Panc1 (cell line): ENCODE measurements around the gene LDB2. TPM values are rescaled to one million over a fixed set of nuclear protein-coding genes. Genes with fewer than 3 reads are reported as not detected.

Experiments used
- ATAC-seq: fragments of 200-7000 bp; cut with Tn5 transposase; 2 replicates; pipeline ENCODE4 v1.9.1; 2020; ENCODE audit warnings: mild to moderate bottlenecking, moderate library complexity
- BruUV-seq: library from RNA; stranded (reverse); fragments of 400-500 nt; replicated peaks from 2 replicates; lab custom pipeline; 2021; lab: Mats Ljungman, UMichigan
- CTCF ChIA-PET: fragments of 300-600 bp; sonication (Branson Sonifier 250); formaldehyde crosslinking; loops from one replicate; lab custom pipeline; 2022; ENCODE audit warnings: antibody characterized with exemption; lab: Charles Lee
- POLR2A ChIA-PET: fragments of 300-600 bp; sonication (Branson Sonifier 250); formaldehyde crosslinking; loops from one replicate; lab custom pipeline; 2022; ENCODE audit warnings: antibody characterized with exemption; lab: Charles Lee
- DNase-seq: peaks from one replicate; pipeline ENCODE4 v3.0.0-alpha.2; 2010; ENCODE audit warnings: low read depth, low spot score
- H3K27ac ChIP-seq: 2 replicates; pipeline ENCODE4 v1.5.1; 2011; ENCODE audit warnings: mild to moderate bottlenecking, low read length, inconsistent platforms
- H3K27me3 ChIP-seq: fragments of 200-500 bp; sonication (Bioruptor generic); 2 replicates; pipeline ENCODE4 v1.6.0; 2014; ENCODE audit warnings: low read length, inconsistent platforms; ENCODE audit not compliant: control insufficient read depth, insufficient read depth
- H3K36me3 ChIP-seq: fragments of 200-500 bp; sonication (Bioruptor generic); 2 replicates; pipeline ENCODE4 v1.5.1; 2014; ENCODE audit warnings: inconsistent platforms, mild to moderate bottlenecking, low read length, moderate library complexity; ENCODE audit not compliant: control insufficient read depth, insufficient read depth
- H3K4me1 ChIP-seq: 2 replicates; pipeline ENCODE4 v1.5.1; 2011; ENCODE audit warnings: inconsistent platforms, mild to moderate bottlenecking, low read length, moderate library complexity; ENCODE audit not compliant: control insufficient read depth, insufficient read depth
- H3K4me3 ChIP-seq, 2 experiments: 2 replicates each; pipeline ENCODE4 v1.5.1; 2011 to 2012; ENCODE audit warnings: low read depth in 2 of 2, low read length in 2 of 2, mild to moderate bottlenecking in 2 of 2, inconsistent platforms in 1 of 2, moderate library complexity in 1 of 2
- H3K9me3 ChIP-seq: fragments of 200-500 bp; sonication (Bioruptor generic); 2 replicates; pipeline ENCODE4 v1.5.1; 2014; ENCODE audit warnings: low read depth, mild to moderate bottlenecking, inconsistent platforms, low read length, moderate library complexity; ENCODE audit not compliant: control insufficient read depth, insufficient read depth
- CTCF ChIP-seq: fragments of 450-650 bp; IDR thresholded peaks from 2 replicates; pipeline ENCODE4 v1.5.1; 2017; ENCODE audit warnings: mild to moderate bottlenecking
- POLR2AphosphoS5 ChIP-seq: IDR thresholded peaks from 2 replicates; pipeline ENCODE4 v1.6.1; 2012; ENCODE audit warnings: mild to moderate bottlenecking, low read depth, low read length, moderate library complexity
- REST ChIP-seq, 2 experiments: IDR thresholded peaks; 2 replicates each; pipeline ENCODE4 v1.6.1; 2011 to 2012; ENCODE audit warnings: low read depth in 2 of 2, control low read depth in 1 of 2, low read length in 1 of 2, mild to moderate bottlenecking in 1 of 2, moderate library complexity in 1 of 2; ENCODE audit not compliant: insufficient read depth in 1 of 2
- SIN3A ChIP-seq: IDR thresholded peaks from 2 replicates; pipeline ENCODE4 v1.6.1; 2012; ENCODE audit warnings: low read depth, mild to moderate bottlenecking, low read length, moderate library complexity, borderline replicate concordance; ENCODE audit not compliant: insufficient read depth
- TCF7L2 ChIP-seq: IDR thresholded peaks from 2 replicates; pipeline ENCODE4 v1.6.1; 2011; ENCODE audit warnings: mild to moderate bottlenecking, low read depth, low read length, inconsistent platforms
- in situ Hi-C: cut with HindIII; loops from 2 replicates; pipeline ENCODE4 v1.10.0; 2016; ENCODE audit warnings: low sequenced_read_pairs, low pct_unique_long_range_greater_than_20kb
- intact Hi-C: fragments of 100-400 bp; cut with micrococcal nuclease; formaldehyde crosslinking; loops from one replicate; pipeline ENCODE4 v1.10.0; 2022; ENCODE audit not compliant: unreplicated experiment
- total RNA-seq: library from RNA; stranded (reverse); gene quantifications from one replicate; pipeline ENCODE4 v1.2.1, GENCODE V29; 2021; ENCODE audit not compliant: unreplicated experiment

The LDB2 gene
- total RNA-seq, 1 experiment from 2014 or later = not detected

- TF ChIP-seq REST (IDR thresholded peaks at IDR 0.05; ENCODE audit: insufficient read depth in 1 of 2, low read depth in 2 of 2, low read length in 1 of 2) (no peak), TCF7L2 (no peak), CTCF (no peak), SIN3A (no peak), POLR2AphosphoS5 (no peak)
- ATAC-seq (no peak), DNase-seq (no peak)
- Histone ChIP-seq H3K4me3 (no peak overlapping the region), H3K36me3 (no peaks in the 10 kb centered on the region), H3K27ac (no peak overlapping the region), H3K4me1 (no peaks in the 10 kb centered on the region), H3K27me3 (no peaks in the 10 kb centered on the region), H3K9me3 (no peaks in the 10 kb centered on the region)
- CTCF ChIA-PET = no interaction called here
- POLR2A ChIA-PET = no interaction called here
- in situ Hi-C loops (no loop called here), intact Hi-C loops (no loop called here)
- BruUV-seq = no TSS peak
Observed at GRCh38 chr4:16733509-16733908, 164.9 kb downstream of the LDB2 start.

DNA sequence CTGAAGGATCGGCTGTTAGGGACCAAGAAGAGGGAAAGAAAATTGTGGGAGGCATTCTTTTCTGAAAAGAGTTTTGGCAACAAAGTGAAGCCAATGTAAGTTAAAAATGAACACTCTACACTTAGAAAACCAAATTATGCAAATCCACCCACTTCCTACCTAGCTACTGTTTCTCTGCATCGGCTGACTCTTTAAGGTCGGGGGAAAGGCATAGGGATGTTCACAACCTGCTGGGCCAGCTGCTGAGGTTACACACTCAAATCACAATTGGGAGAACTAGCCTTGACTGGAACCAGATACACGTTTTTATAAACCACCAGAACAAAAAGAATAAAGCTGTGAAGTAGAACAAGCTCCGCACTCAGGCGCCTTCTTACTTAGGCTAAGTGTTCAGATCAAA is 165.7 kb downstream of the LDB2 start:
- TF ChIP-seq POLR2AphosphoS5 (no peak), CTCF (no peak), SIN3A (no peak), TCF7L2 (no peak), REST (IDR thresholded peaks at IDR 0.05; ENCODE audit: insufficient read depth in 1 of 2, low read depth in 2 of 2, low read length in 1 of 2) (no peak)
- in situ Hi-C loops (no loop called here), intact Hi-C loops (no loop called here)
- Histone ChIP-seq H3K9me3 (no peaks in the 10 kb centered on the region), H3K27me3 (no peaks in the 10 kb centered on the region), H3K36me3 (no peaks in the 10 kb centered on the region), H3K27ac (no peak overlapping the region), H3K4me1 (no peaks in the 10 kb centered on the region), H3K4me3 (no peak overlapping the region)
- ATAC-seq = no peak
- ChIA-PET CTCF (no interaction called here), POLR2A (no interaction called here)
- no TSS peak for BruUV-seq
- DNase-seq = no peak
